ENCODE measurements around the gene MYOM3.

The MYOM3 gene

GRCh38 chr1:24138476-24139221 is 26.7 kb upstream of the MYOM3 start:
- peak in 2 of 4 experiments; percentile 26 to 35 for DNase-seq

- DNase-seq: no peak
These were observed 25.1 kb upstream of the MYOM3 start for GRCh38 chr1:24136956-24137539.

GRCh38 chr1:24134376-24134775 is 22.4 kb upstream of the MYOM3 start:
- DNase-seq: no peak

- DNase-seq: no peak
These were observed 21.9 kb upstream of the MYOM3 start for GRCh38 chr1:24133819-24134218.

- no peak for DNase-seq
These were observed 18.4 kb upstream of the MYOM3 start for GRCh38 chr1:24130385-24130784.

- DNase-seq: no peak
These were observed 15.9 kb upstream of the MYOM3 start for GRCh38 chr1:24127801-24128363.

GRCh38 chr1:24127134-24127800 is 15.3 kb upstream of the MYOM3 start:
- DNase-seq: no peak

- DNase-seq: no peak
These were observed 14.7 kb upstream of the MYOM3 start for GRCh38 chr1:24126672-24127023.

GRCh38 chr1:24126018-24126671 is 14.2 kb upstream of the MYOM3 start:
- DNase-seq: peak; percentile 75 to 86 (median 86)

GRCh38 chr1:24125456-24125855 is 13.5 kb upstream of the MYOM3 start:
- peak; percentile 64 to 79 (median 76) for DNase-seq

- DNase-seq: no peak
These were observed 13.0 kb upstream of the MYOM3 start for GRCh38 chr1:24124980-24125379.

GRCh38 chr1:24123611-24124010 is 11.7 kb upstream of the MYOM3 start:
- DNase-seq: no peak

GRCh38 chr1:24122776-24123175 is 10.8 kb upstream of the MYOM3 start:
- DNase-seq: no peak

- no peak for DNase-seq
These were observed 9.5 kb upstream of the MYOM3 start for GRCh38 chr1:24121406-24121805.

- DNase-seq: no peak
These were observed 9.0 kb upstream of the MYOM3 start for GRCh38 chr1:24120965-24121364.

GRCh38 chr1:24119859-24120756 is 8.2 kb upstream of the MYOM3 start:
- DNase-seq: no peak

GRCh38 chr1:24119489-24119858 is 7.5 kb upstream of the MYOM3 start:
- no peak for DNase-seq

- no peak for DNase-seq
These were observed 6.7 kb upstream of the MYOM3 start for GRCh38 chr1:24118410-24119242.

GRCh38 chr1:24117722-24118409 is 5.9 kb upstream of the MYOM3 start:
- DNase-seq: no peak

- no peak for DNase-seq
These were observed 5.2 kb upstream of the MYOM3 start for GRCh38 chr1:24117132-24117531.

GRCh38 chr1:24114753-24115152 is 2.8 kb upstream of the MYOM3 start:
- no peak for DNase-seq
